HEK293 (cell line): ENCODE measurements around the gene B4GALT1.

Experiments
- CTCF ChIA-PET: fragments of 350-600 bp; formaldehyde crosslinking; extraction: SDS; loops from one replicate; lab custom pipeline; 2021; ENCODE audit warnings: antibody characterized with exemption; lab: Yijun Ruan, JAX
- POLR2A ChIA-PET: fragments of 300-600 bp; formaldehyde crosslinking; extraction: SDS; loops from one replicate; lab custom pipeline; 2020; ENCODE audit warnings: antibody characterized with exemption, inconsistent platforms; lab: Yijun Ruan, JAX
- H3K27ac ChIP-seq: fragments of 200-500 bp; sonication (Bioruptor generic); 2 replicates; pipeline ENCODE4 v1.5.1; 2014; ENCODE audit warnings: low read depth, low read length, control low read depth, inconsistent platforms; ENCODE audit errors: extremely low read depth
- H3K36me3 ChIP-seq, 2 experiments: fragments of 200-500 bp in 1 of 2; sonication (Bioruptor generic) in 1 of 2; 1 replicate in 1 of 2; 2 replicates in 1 of 2; pipeline ENCODE4 v1.5.1; 2014 to 2017; ENCODE audit warnings: inconsistent platforms in 2 of 2, low read length in 2 of 2; ENCODE audit not compliant: control insufficient read depth in 2 of 2, insufficient read depth in 1 of 2
- H3K4me1 ChIP-seq: fragments of 200-500 bp; sonication (Bioruptor generic); 2 replicates; pipeline ENCODE4 v1.5.1; 2014; ENCODE audit warnings: mild to moderate bottlenecking, low read length, inconsistent platforms; ENCODE audit not compliant: control insufficient read depth, insufficient read depth
- H3K4me3 ChIP-seq: 2 replicates; pipeline ENCODE4 v1.5.1; 2011; ENCODE audit warnings: low read depth, mild to moderate bottlenecking, control low read depth, low read length, moderate library complexity
- H3K9me3 ChIP-seq: fragments of 200-500 bp; sonication (Bioruptor generic); 2 replicates; pipeline ENCODE4 v1.5.1; 2014; ENCODE audit warnings: low read depth, low read length, inconsistent platforms; ENCODE audit not compliant: control insufficient read depth, insufficient read depth
- GLIS2 ChIP-seq: fragments of 450-650 bp; formaldehyde crosslinking; IDR thresholded peaks from 2 replicates; pipeline ENCODE4 v1.5.1; 2016; ENCODE audit warnings: missing biosample characterization, missing genetic modification characterization
- SCRT2 ChIP-seq: fragments of 450-650 bp; formaldehyde crosslinking; IDR thresholded peaks from 2 replicates; pipeline ENCODE4 v1.5.1; 2016; ENCODE audit warnings: missing biosample characterization, missing genetic modification characterization
- ZBTB10 ChIP-seq: fragments of 450-650 bp; formaldehyde crosslinking; IDR thresholded peaks from 2 replicates; pipeline ENCODE4 v1.5.1; 2016; ENCODE audit warnings: missing biosample characterization, missing genetic modification characterization
- ZBTB8A ChIP-seq: fragments of 450-650 bp; formaldehyde crosslinking; IDR thresholded peaks from 2 replicates; pipeline ENCODE4 v1.5.1; 2016; ENCODE audit warnings: missing biosample characterization, missing genetic modification characterization
- ZEB2 ChIP-seq: fragments of 450-650 bp; formaldehyde crosslinking; IDR thresholded peaks from 2 replicates; pipeline ENCODE4 v1.5.1; 2016; ENCODE audit warnings: missing biosample characterization, missing genetic modification characterization
- ZNF19 ChIP-seq: fragments of 450-650 bp; formaldehyde crosslinking; IDR thresholded peaks from 2 replicates; pipeline ENCODE4; 2016; ENCODE audit warnings: missing biosample characterization, missing genetic modification characterization, low read depth
- ZNF324 ChIP-seq: fragments of 450-650 bp; formaldehyde crosslinking; IDR thresholded peaks from 2 replicates; pipeline ENCODE4 v1.5.1; 2016; ENCODE audit warnings: missing biosample characterization, missing genetic modification characterization
- ZNF335 ChIP-seq: fragments of 450-650 bp; formaldehyde crosslinking; conservative IDR thresholded peaks from 2 replicates; pipeline ENCODE4 v1.5.1; 2016; ENCODE audit warnings: missing biosample characterization, missing genetic modification characterization
- ZNF354C ChIP-seq: fragments of 450-650 bp; formaldehyde crosslinking; IDR thresholded peaks from 2 replicates; pipeline ENCODE4 v1.5.1; 2016; ENCODE audit warnings: missing biosample characterization, missing genetic modification characterization, low read depth, borderline replicate concordance
- ZNF529 ChIP-seq: fragments of 450-650 bp; formaldehyde crosslinking; IDR thresholded peaks from 2 replicates; pipeline ENCODE4 v1.5.1; 2017; ENCODE audit warnings: missing genetic modification characterization, missing biosample characterization; ENCODE audit not compliant: insufficient replicate concordance
- ZNF629 ChIP-seq: fragments of 450-650 bp; formaldehyde crosslinking; IDR thresholded peaks from 2 replicates; pipeline ENCODE4 v1.5.1; 2017; ENCODE audit warnings: missing biosample characterization, missing genetic modification characterization
- ZNF664 ChIP-seq: fragments of 450-650 bp; formaldehyde crosslinking; IDR thresholded peaks from 2 replicates; pipeline ENCODE4 v1.5.1; 2016; ENCODE audit warnings: missing biosample characterization, missing genetic modification characterization
- ZNF843 ChIP-seq: fragments of 450-650 bp; formaldehyde crosslinking; IDR thresholded peaks from 2 replicates; pipeline ENCODE4 v1.5.1; 2016; ENCODE audit warnings: missing biosample characterization, missing genetic modification characterization
- ZSCAN30 ChIP-seq: fragments of 450-650 bp; IDR thresholded peaks from 2 replicates; pipeline ENCODE4 v1.5.1; 2018; ENCODE audit warnings: missing biosample characterization, mild to moderate bottlenecking, missing genetic modification characterization, moderate library complexity
- ZXDB ChIP-seq: fragments of 450-650 bp; formaldehyde crosslinking; IDR thresholded peaks from 2 replicates; pipeline ENCODE4 v1.5.1; 2016; ENCODE audit warnings: missing biosample characterization, missing genetic modification characterization
- TF ChIP-seq, protein P1 (sequence below): fragments of 450-650 bp; formaldehyde crosslinking; IDR thresholded peaks from 2 replicates; pipeline ENCODE4 v1.5.1; 2016; ENCODE audit warnings: missing biosample characterization, missing genetic modification characterization
- TF ChIP-seq, protein P2 (sequence below): fragments of 450-650 bp; formaldehyde crosslinking; IDR thresholded peaks from 2 replicates; pipeline ENCODE4 v1.5.1; 2017; ENCODE audit warnings: missing biosample characterization, missing genetic modification characterization
- TF ChIP-seq, protein P3 (sequence below): fragments of 450-650 bp; formaldehyde crosslinking; IDR thresholded peaks from 2 replicates; pipeline ENCODE4 v1.5.1; 2016; ENCODE audit warnings: missing biosample characterization, missing genetic modification characterization, borderline replicate concordance
- TF ChIP-seq, protein P4 (sequence below): fragments of 450-650 bp; formaldehyde crosslinking; IDR thresholded peaks from 2 replicates; pipeline ENCODE4 v1.5.1; 2016; ENCODE audit warnings: missing biosample characterization, missing genetic modification characterization

The B4GALT1 gene

DNA sequence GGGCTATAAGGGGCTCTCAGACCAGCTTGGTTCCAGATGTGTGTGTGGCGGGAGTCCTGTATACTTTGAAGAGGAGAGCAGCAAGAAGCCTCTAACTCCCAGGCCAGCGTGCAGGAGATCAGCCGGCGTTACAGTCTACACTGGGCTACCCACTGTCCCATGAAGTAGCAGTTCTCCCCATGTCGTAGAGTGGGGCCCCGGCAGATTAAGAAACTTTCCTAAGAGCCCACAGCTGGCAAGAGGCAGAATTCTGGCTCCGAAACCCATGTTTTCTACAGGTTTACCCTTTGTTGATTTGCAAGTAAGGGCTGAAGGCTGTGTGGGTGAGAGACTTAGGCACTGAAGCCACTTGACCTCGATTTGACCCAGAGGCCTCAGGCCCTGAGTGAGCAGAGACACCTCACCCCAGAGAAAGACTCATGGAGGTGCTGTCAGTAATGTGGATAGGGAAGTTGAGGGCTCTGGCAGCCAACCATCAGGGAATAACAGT is 881 bp upstream of the B4GALT1 start:
- POLR2A ChIA-PET = interaction anchor here (0.9 to 3.4 kb wide), 2 partner anchors 17 to 58 kb away, joined by 5 to 24 read pairs; no protein-coding TSS in a partner anchor
- Histone ChIP-seq H3K4me3 (no peak overlapping the region), H3K4me1 (peaks cover 6% of the 10 kb centered on the region; the same call in 1 of the 2 replicates), H3K9me3 (no peaks in the 10 kb centered on the region), H3K27ac (peak overlapping the region; percentile 45; the same call in 1 of the 2 replicates), H3K36me3 (no peaks in the 10 kb centered on the region)
- CTCF ChIA-PET = interaction anchor here (0.7 to 1.6 kb wide), 4 partner anchors 8 to 87 kb away, joined by 3 to 6 read pairs (median 4); no protein-coding TSS in a partner anchor
- 0 out of 2 replicates have a peak, but pooled peaks have one; percentile 5 for TF ChIP-seq ZNF335 (tag by site-specific recombination)
- no peak for TF ChIP-seq ZXDB (tag by site-specific recombination)

DNA sequence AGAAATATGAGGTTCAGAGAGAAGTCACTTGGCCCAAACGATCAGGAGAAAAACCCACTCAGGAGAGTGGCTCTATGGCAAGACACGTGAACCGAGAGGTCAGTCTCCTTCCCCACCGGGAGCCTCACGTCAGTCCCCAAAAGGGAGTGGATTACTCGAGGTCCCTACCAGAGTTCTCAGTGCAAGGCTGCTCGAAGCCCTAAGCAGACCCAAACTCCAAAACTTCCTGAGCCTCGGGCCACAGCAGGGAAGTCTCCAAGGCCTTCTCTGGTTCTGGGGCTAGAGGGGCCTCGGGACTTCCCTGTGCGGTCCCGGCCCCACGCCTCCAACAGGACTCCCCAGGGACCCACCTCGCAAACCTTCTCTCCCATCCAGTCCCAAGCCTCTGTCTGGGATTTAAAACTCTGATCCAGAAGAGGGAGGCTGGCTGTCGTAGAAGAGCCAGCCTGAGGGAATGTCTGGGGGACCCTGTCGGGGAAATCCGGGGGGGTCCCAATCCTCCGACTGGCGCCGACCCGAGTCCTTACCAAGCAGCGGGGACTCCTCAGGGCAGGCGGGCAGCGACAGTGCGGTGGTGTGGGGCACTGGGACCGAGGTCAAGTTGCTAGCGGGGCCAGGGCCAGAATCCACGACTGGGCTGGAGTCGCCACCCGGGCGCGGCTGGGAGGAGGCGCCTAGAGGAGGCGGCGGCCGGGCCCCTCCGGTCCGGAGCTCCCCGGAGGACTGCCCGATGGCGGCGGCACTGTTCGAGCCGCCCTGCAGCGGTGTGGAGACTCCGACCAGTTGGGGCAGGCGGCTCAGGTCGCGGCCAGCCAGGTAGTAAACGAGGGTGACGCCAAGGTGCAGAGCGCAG is 679 bp downstream of the B4GALT1 start:
- POLR2A ChIA-PET = interaction anchor here (0.9 to 3.4 kb wide), 11 partner anchors 8 to 142 kb away, joined by 3 to 24 read pairs (median 4); partner anchors contain the start of genes DNAJA1 and NFX1
- Histone ChIP-seq H3K27ac (peak overlapping the region; percentile 88), H3K9me3 (no peaks in the 10 kb centered on the region), H3K36me3 (no peaks in the 10 kb centered on the region), H3K4me3 (peak overlapping the region; percentile 82), H3K4me1 (peaks cover 17% of the 10 kb centered on the region)
- CTCF ChIA-PET = interaction anchor here (0.6 to 1.6 kb wide), 6 partner anchors 10 to 84 kb away, joined by 3 to 5 read pairs (median 3); no protein-coding TSS in a partner anchor
- TF ChIP-seq ZNF324 (no peak), ZNF19 (tag by site-specific recombination) (no peak), ZBTB8A (tag by site-specific recombination) (no peak), ZNF664 (tag by site-specific recombination) (no peak), ZNF529 (no peak), ZNF629 (tag by site-specific recombination) (0 out of 2 replicates have a peak, but pooled peaks have one; percentile 11), ZXDB (tag by site-specific recombination) (0 out of 2 replicates have a peak, but pooled peaks have one; percentile 17), ZNF843 (tag by site-specific recombination) (0 out of 2 replicates have a peak, but pooled peaks have one; percentile 17), ZEB2 (peak; percentile 25; the same call in 1 of the 2 replicates), ZSCAN30 (no peak), ZBTB10 (tag by site-specific recombination) (peak; percentile 66), ZNF354C (tag by site-specific recombination) (no peak), SCRT2 (no peak), GLIS2 (tag by site-specific recombination) (peak; percentile 62)
- TF ChIP-seq, protein P1, sequence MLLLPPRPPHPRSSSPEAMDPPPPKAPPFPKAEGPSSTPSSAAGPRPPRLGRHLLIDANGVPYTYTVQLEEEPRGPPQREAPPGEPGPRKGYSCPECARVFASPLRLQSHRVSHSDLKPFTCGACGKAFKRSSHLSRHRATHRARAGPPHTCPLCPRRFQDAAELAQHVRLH (tag by site-specific recombination) = no peak
- TF ChIP-seq, protein P2, sequence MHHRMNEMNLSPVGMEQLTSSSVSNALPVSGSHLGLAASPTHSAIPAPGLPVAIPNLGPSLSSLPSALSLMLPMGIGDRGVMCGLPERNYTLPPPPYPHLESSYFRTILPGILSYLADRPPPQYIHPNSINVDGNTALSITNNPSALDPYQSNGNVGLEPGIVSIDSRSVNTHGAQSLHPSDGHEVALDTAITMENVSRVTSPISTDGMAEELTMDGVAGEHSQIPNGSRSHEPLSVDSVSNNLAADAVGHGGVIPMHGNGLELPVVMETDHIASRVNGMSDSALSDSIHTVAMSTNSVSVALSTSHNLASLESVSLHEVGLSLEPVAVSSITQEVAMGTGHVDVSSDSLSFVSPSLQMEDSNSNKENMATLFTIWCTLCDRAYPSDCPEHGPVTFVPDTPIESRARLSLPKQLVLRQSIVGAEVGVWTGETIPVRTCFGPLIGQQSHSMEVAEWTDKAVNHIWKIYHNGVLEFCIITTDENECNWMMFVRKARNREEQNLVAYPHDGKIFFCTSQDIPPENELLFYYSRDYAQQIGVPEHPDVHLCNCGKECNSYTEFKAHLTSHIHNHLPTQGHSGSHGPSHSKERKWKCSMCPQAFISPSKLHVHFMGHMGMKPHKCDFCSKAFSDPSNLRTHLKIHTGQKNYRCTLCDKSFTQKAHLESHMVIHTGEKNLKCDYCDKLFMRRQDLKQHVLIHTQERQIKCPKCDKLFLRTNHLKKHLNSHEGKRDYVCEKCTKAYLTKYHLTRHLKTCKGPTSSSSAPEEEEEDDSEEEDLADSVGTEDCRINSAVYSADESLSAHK (tag by site-specific recombination) = no peak
- TF ChIP-seq, protein P3, sequence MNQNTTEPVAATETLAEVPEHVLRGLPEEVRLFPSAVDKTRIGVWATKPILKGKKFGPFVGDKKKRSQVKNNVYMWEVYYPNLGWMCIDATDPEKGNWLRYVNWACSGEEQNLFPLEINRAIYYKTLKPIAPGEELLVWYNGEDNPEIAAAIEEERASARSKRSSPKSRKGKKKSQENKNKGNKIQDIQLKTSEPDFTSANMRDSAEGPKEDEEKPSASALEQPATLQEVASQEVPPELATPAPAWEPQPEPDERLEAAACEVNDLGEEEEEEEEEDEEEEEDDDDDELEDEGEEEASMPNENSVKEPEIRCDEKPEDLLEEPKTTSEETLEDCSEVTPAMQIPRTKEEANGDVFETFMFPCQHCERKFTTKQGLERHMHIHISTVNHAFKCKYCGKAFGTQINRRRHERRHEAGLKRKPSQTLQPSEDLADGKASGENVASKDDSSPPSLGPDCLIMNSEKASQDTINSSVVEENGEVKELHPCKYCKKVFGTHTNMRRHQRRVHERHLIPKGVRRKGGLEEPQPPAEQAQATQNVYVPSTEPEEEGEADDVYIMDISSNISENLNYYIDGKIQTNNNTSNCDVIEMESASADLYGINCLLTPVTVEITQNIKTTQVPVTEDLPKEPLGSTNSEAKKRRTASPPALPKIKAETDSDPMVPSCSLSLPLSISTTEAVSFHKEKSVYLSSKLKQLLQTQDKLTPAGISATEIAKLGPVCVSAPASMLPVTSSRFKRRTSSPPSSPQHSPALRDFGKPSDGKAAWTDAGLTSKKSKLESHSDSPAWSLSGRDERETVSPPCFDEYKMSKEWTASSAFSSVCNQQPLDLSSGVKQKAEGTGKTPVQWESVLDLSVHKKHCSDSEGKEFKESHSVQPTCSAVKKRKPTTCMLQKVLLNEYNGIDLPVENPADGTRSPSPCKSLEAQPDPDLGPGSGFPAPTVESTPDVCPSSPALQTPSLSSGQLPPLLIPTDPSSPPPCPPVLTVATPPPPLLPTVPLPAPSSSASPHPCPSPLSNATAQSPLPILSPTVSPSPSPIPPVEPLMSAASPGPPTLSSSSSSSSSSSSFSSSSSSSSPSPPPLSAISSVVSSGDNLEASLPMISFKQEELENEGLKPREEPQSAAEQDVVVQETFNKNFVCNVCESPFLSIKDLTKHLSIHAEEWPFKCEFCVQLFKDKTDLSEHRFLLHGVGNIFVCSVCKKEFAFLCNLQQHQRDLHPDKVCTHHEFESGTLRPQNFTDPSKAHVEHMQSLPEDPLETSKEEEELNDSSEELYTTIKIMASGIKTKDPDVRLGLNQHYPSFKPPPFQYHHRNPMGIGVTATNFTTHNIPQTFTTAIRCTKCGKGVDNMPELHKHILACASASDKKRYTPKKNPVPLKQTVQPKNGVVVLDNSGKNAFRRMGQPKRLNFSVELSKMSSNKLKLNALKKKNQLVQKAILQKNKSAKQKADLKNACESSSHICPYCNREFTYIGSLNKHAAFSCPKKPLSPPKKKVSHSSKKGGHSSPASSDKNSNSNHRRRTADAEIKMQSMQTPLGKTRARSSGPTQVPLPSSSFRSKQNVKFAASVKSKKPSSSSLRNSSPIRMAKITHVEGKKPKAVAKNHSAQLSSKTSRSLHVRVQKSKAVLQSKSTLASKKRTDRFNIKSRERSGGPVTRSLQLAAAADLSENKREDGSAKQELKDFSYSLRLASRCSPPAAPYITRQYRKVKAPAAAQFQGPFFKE = no peak
- TF ChIP-seq, protein P4, sequence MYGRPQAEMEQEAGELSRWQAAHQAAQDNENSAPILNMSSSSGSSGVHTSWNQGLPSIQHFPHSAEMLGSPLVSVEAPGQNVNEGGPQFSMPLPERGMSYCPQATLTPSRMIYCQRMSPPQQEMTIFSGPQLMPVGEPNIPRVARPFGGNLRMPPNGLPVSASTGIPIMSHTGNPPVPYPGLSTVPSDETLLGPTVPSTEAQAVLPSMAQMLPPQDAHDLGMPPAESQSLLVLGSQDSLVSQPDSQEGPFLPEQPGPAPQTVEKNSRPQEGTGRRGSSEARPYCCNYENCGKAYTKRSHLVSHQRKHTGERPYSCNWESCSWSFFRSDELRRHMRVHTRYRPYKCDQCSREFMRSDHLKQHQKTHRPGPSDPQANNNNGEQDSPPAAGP = peak; percentile 68; the same call in 1 of the 2 replicates
